ENCODE measurements around the gene FBXL20.

DNA sequence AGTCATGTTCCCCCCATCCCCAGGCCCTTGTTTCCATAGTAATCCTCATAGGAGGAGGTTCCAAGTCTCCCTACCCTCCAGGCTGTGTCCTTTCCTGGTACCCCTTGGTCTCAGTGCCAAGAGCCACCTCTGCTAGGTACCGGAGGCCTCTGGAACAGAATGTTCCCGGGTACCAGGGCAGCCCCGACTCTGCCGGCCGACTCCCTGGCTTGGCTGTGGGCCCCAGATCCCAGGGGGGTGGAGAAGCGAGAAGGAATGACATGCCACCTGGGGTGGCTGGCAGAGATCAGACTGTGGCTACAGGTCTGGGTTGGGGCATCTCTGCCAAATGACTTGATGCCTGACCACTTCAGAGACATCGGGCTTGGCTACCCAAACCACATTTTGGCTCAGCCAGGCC is 179.3 kb downstream of the FBXL20 start:
- TF ChIP-seq, protein P1, sequence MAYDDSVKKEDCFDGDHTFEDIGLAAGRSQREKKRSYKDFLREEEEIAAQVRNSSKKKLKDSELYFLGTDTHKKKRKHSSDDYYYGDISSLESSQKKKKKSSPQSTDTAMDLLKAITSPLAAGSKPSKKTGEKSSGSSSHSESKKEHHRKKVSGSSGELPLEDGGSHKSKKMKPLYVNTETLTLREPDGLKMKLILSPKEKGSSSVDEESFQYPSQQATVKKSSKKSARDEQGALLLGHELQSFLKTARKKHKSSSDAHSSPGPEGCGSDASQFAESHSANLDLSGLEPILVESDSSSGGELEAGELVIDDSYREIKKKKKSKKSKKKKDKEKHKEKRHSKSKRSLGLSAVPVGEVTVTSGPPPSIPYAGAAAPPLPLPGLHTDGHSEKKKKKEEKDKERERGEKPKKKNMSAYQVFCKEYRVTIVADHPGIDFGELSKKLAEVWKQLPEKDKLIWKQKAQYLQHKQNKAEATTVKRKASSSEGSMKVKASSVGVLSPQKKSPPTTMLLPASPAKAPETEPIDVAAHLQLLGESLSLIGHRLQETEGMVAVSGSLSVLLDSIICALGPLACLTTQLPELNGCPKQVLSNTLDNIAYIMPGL (CRISPR knock-in tag; IDR thresholded peaks at IDR 0.05) = no peak
- TF ChIP-seq, protein P2, sequence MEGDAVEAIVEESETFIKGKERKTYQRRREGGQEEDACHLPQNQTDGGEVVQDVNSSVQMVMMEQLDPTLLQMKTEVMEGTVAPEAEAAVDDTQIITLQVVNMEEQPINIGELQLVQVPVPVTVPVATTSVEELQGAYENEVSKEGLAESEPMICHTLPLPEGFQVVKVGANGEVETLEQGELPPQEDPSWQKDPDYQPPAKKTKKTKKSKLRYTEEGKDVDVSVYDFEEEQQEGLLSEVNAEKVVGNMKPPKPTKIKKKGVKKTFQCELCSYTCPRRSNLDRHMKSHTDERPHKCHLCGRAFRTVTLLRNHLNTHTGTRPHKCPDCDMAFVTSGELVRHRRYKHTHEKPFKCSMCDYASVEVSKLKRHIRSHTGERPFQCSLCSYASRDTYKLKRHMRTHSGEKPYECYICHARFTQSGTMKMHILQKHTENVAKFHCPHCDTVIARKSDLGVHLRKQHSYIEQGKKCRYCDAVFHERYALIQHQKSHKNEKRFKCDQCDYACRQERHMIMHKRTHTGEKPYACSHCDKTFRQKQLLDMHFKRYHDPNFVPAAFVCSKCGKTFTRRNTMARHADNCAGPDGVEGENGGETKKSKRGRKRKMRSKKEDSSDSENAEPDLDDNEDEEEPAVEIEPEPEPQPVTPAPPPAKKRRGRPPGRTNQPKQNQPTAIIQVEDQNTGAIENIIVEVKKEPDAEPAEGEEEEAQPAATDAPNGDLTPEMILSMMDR (IDR thresholded peaks at IDR 0.05) = no peak
- TF ChIP-seq FOXJ3 (CRISPR knock-in tag; IDR thresholded peaks at IDR 0.05; ENCODE audit: borderline replicate concordance) (no peak), ZNF121 (CRISPR knock-in tag; IDR thresholded peaks at IDR 0.05) (no peak), GABPB1 (CRISPR knock-in tag; IDR thresholded peaks at IDR 0.05) (no peak), KAT7 (CRISPR knock-in tag; IDR thresholded peaks at IDR 0.05; ENCODE audit: borderline replicate concordance) (no peak), SP1 (CRISPR knock-in tag; conservative IDR thresholded peaks at IDR 0.05) (no peak), ZNF138 (CRISPR knock-in tag; conservative IDR thresholded peaks at IDR 0.05) (no peak)
- TF ChIP-seq, protein P3, sequence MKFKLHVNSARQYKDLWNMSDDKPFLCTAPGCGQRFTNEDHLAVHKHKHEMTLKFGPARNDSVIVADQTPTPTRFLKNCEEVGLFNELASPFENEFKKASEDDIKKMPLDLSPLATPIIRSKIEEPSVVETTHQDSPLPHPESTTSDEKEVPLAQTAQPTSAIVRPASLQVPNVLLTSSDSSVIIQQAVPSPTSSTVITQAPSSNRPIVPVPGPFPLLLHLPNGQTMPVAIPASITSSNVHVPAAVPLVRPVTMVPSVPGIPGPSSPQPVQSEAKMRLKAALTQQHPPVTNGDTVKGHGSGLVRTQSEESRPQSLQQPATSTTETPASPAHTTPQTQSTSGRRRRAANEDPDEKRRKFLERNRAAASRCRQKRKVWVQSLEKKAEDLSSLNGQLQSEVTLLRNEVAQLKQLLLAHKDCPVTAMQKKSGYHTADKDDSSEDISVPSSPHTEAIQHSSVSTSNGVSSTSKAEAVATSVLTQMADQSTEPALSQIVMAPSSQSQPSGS (CRISPR knock-in tag; IDR thresholded peaks at IDR 0.05; ENCODE audit: borderline replicate concordance, low read depth) = no peak
- TF ChIP-seq, protein P4, sequence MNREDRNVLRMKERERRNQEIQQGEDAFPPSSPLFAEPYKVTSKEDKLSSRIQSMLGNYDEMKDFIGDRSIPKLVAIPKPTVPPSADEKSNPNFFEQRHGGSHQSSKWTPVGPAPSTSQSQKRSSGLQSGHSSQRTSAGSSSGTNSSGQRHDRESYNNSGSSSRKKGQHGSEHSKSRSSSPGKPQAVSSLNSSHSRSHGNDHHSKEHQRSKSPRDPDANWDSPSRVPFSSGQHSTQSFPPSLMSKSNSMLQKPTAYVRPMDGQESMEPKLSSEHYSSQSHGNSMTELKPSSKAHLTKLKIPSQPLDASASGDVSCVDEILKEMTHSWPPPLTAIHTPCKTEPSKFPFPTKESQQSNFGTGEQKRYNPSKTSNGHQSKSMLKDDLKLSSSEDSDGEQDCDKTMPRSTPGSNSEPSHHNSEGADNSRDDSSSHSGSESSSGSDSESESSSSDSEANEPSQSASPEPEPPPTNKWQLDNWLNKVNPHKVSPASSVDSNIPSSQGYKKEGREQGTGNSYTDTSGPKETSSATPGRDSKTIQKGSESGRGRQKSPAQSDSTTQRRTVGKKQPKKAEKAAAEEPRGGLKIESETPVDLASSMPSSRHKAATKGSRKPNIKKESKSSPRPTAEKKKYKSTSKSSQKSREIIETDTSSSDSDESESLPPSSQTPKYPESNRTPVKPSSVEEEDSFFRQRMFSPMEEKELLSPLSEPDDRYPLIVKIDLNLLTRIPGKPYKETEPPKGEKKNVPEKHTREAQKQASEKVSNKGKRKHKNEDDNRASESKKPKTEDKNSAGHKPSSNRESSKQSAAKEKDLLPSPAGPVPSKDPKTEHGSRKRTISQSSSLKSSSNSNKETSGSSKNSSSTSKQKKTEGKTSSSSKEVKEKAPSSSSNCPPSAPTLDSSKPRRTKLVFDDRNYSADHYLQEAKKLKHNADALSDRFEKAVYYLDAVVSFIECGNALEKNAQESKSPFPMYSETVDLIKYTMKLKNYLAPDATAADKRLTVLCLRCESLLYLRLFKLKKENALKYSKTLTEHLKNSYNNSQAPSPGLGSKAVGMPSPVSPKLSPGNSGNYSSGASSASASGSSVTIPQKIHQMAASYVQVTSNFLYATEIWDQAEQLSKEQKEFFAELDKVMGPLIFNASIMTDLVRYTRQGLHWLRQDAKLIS (CRISPR knock-in tag; IDR thresholded peaks at IDR 0.05; ENCODE audit: borderline replicate concordance) = no peak

All from WTC11 (cell line).